Loucy (cell line): Measurements from ENCODE around the gene NHLRC4.

ENCODE experiments used
- H2AFZ ChIP-seq: fragments of 200-600 bp; sonication (generic); 2 replicates; pipeline ENCODE4 v1.6.0; 2016; ENCODE audit warnings: antibody characterized with exemption, mild to moderate bottlenecking, low read length, moderate library complexity
- H3F3A ChIP-seq: fragments of 200-600 bp; 2 replicates; pipeline ENCODE4 v1.6.0; 2016; ENCODE audit warnings: antibody characterized with exemption, low read depth, mild to moderate bottlenecking
- H3K27me3 ChIP-seq: fragments of 200-600 bp; sonication (generic); 2 replicates; pipeline ENCODE4 v1.6.1; 2014; ENCODE audit warnings: low read length, mild to moderate bottlenecking; ENCODE audit not compliant: insufficient read depth, poor library complexity, severe bottlenecking
- H3K36me3 ChIP-seq: fragments of 200-600 bp; sonication (generic); 2 replicates; pipeline ENCODE4 v1.6.1; 2016; ENCODE audit warnings: low read length; ENCODE audit not compliant: insufficient read depth
- H3K4me1 ChIP-seq: fragments of 200-600 bp; sonication (generic); 2 replicates; pipeline ENCODE4 v1.5.1; 2014; ENCODE audit warnings: low read length, mild to moderate bottlenecking; ENCODE audit not compliant: insufficient read depth, poor library complexity, severe bottlenecking
- H3K4me2 ChIP-seq: fragments of 200-600 bp; sonication (generic); 2 replicates; pipeline ENCODE4 v1.6.0; 2014; ENCODE audit warnings: antibody characterized with exemption, low read length, low read depth, mild to moderate bottlenecking; ENCODE audit not compliant: poor library complexity, severe bottlenecking
- H3K4me3 ChIP-seq: fragments of 200-600 bp; sonication (generic); 2 replicates; pipeline ENCODE4 v1.5.1; 2014; ENCODE audit warnings: low read length, mild to moderate bottlenecking, mixed read lengths; ENCODE audit not compliant: poor library complexity, severe bottlenecking
- H3K79me2 ChIP-seq: fragments of 200-600 bp; sonication (generic); 2 replicates; pipeline ENCODE4 v1.6.1; 2014; ENCODE audit warnings: low read length; ENCODE audit not compliant: insufficient read depth
- H3K9ac ChIP-seq: fragments of 200-600 bp; sonication (generic); 2 replicates; pipeline ENCODE4 v1.6.0; 2014; ENCODE audit warnings: mild to moderate bottlenecking, low read depth, low read length, moderate library complexity; ENCODE audit not compliant: poor library complexity, severe bottlenecking
- H3K9me2 ChIP-seq: fragments of 200-600 bp; sonication (generic); replicated peaks from 2 replicates; pipeline ENCODE4 v1.6.1; 2016; ENCODE audit warnings: low read depth, low read length, mixed read lengths
- H3K9me3 ChIP-seq: fragments of 200-600 bp; sonication (generic); 2 replicates; pipeline ENCODE4 v1.6.1; 2014; ENCODE audit warnings: mild to moderate bottlenecking, antibody characterized with exemption, low read length, low read depth; ENCODE audit not compliant: insufficient read depth
- H4K20me1 ChIP-seq: fragments of 200-600 bp; sonication (generic); 2 replicates; pipeline ENCODE4 v1.6.0; 2014; ENCODE audit warnings: antibody characterized with exemption, low read length, mild to moderate bottlenecking; ENCODE audit not compliant: insufficient read depth, poor library complexity, severe bottlenecking
- CTCF ChIP-seq: fragments of 200-600 bp; sonication (generic); conservative IDR thresholded peaks from 2 replicates; pipeline ENCODE4 v1.5.1; 2014; ENCODE audit warnings: mild to moderate bottlenecking, antibody characterized with exemption, low read length
- EZH2phosphoT487 ChIP-seq: fragments of 200-600 bp; IDR thresholded peaks from 2 replicates; pipeline ENCODE4 v1.6.1; 2018; ENCODE audit warnings: antibody characterized with exemption, mild to moderate bottlenecking, moderate library complexity, borderline replicate concordance

NHLRC4 gene

GRCh38 chr16:560701-561412, 5.9 kb upstream of the NHLRC4 start:
- no peak overlapping the region for H3K4me2 ChIP-seq
- H3K27me3 ChIP-seq: no peaks in the 10 kb centered on the region
- no peaks in the 10 kb centered on the region for H3K79me2 ChIP-seq
- H3F3A ChIP-seq: no peaks in the 10 kb centered on the region
- H3K4me3 ChIP-seq: no peak overlapping the region
- H3K36me3 ChIP-seq: no peaks in the 10 kb centered on the region
- TF ChIP-seq CTCF: no peak
- no peak overlapping the region for H2AFZ ChIP-seq
- no peaks in the 10 kb centered on the region for H3K9me3 ChIP-seq
- no peaks in the 10 kb centered on the region for H4K20me1 ChIP-seq
- no peaks in the 10 kb centered on the region for H3K9me2 ChIP-seq
- H3K4me1 ChIP-seq: no peaks in the 10 kb centered on the region
- no peak overlapping the region for H3K9ac ChIP-seq

- no peak overlapping the region for H3K4me2 ChIP-seq
- no peak overlapping the region for H2AFZ ChIP-seq
- no peaks in the 10 kb centered on the region for H3K27me3 ChIP-seq
- no peaks in the 10 kb centered on the region for H3K9me2 ChIP-seq
- no peak overlapping the region for H3K4me3 ChIP-seq
- no peaks in the 10 kb centered on the region for H3K79me2 ChIP-seq
- H4K20me1 ChIP-seq: no peaks in the 10 kb centered on the region
- no peaks in the 10 kb centered on the region for H3F3A ChIP-seq
- no peaks in the 10 kb centered on the region for H3K9me3 ChIP-seq
- peaks cover 2% of the 10 kb centered on the region for H3K4me1 ChIP-seq
- H3K9ac ChIP-seq: no peak overlapping the region
- TF ChIP-seq CTCF: no peak
- TF ChIP-seq EZH2phosphoT487: no peak
- H3K36me3 ChIP-seq: no peaks in the 10 kb centered on the region
These were observed 5.4 kb upstream of the NHLRC4 start for GRCh38 chr16:561413-561794.

GRCh38 chr16:561957-562938, 4.6 kb upstream of the NHLRC4 start:
- Histone ChIP-seq H2AFZ (no peak overlapping the region), H3F3A (no peaks in the 10 kb centered on the region), H3K27me3 (no peaks in the 10 kb centered on the region), H3K9me2 (no peaks in the 10 kb centered on the region), H3K4me3 (no peak overlapping the region), H3K9ac (no peak overlapping the region), H3K79me2 (no peaks in the 10 kb centered on the region), H3K36me3 (no peaks in the 10 kb centered on the region), H3K9me3 (no peaks in the 10 kb centered on the region), H3K4me2 (no peak overlapping the region), H4K20me1 (no peaks in the 10 kb centered on the region), H3K4me1 (peaks cover 4% of the 10 kb centered on the region)
- TF ChIP-seq CTCF (no peak), EZH2phosphoT487 (no peak)
